NCI-H2029 treated with DMSO at 0.1 percent for 48 hours (cell line): Measurements from ENCODE around the gene GNAQ.

Experiments
- DNase-seq: peaks from one replicate; lab custom pipeline; 2025; lab: John Stamatoyannopoulos, UW

GNAQ gene

DNA sequence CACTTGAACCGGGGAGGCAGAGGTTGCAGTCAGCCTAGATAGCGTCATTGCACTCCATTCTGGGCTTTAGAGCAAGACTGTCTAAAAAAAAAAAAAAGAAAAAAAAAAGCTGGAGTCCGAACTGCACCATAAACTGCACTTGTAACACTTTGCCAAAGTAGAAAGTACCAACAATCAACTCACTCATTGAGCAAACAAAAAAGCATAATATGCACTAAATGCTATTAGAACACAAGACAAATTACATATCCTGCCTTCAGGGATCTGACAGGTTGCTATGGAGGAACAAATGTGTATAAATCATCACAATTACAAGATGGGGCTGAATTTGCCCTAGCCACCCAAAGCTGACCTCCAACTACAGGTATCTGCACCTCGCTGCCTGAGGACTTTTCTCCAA is 27.9 kb downstream of the GNAQ start:
- DNase-seq: no peak

DNA sequence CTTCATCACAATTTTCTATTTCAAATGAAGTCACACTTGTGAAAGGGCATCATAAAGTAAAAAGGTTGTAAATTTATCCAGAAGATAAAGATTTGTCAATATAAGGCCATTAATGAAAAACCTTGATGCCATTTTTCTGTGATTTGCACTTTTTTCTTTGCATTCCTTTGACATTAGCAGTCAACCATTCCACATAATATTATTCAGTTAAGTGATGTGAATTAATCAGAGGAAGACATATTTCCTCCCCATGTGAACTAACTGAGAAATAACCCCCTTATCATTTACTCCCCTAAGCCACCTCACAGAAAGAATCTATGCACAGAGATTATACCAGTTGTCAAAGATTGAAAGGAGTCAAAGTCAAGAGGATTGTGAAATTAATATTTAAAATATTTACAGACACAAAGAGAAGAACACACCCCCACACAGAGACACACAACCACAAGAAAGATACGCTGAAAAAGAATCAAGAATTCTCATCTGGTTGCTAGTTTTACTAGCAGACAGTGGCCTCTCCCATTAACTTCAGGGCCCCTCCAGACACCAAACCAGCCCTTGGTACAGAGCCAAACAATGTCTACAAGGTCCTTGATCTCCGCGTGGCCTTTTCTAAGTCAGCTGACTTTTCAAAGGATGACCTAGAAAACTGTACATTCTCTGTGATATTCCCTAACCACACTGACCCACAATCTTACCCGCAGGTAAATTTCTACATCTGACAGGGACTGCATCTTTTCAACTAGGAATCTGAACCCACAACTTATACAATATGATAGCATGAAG is 29.5 kb downstream of the GNAQ start:
- DNase-seq: no peak

DNA sequence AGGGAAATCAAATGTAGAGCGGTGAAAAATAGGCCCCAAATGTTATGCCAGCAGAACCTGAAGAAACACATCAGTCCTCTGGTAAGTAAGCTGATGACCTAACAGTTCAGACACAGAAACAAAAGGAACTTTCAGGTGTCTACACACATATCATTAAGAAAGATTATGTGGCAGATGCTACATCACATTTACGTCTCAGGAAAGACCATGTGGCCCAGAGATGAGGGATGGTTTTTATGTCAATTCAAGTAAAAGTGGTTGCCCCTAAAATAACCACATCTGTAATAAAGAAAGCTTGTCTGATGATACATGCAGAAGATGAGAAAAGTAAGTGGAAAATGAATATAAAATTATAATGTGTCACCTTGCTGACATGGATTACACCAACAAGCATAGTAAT is 31.4 kb downstream of the GNAQ start:
- no peak for DNase-seq

DNA sequence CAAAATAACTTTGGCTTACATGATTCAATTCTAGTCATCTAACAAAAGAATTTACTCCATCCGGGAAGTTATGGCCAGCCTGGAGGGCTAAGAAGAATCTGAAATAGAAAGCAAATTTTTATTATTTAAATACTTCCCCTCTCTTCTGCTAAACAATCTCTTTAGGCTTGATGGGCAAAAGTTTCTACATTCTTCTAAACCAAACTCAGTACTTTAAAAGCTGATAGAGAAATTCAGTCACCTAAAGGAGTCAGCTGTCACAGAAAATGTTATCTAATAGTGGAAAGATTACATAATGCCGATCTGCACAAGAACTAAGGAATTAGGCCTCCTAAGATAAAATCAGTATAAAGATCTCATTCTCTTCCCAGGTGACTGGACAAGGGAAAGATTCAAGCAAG is 32.4 kb downstream of the GNAQ start:
- no peak for DNase-seq

DNA sequence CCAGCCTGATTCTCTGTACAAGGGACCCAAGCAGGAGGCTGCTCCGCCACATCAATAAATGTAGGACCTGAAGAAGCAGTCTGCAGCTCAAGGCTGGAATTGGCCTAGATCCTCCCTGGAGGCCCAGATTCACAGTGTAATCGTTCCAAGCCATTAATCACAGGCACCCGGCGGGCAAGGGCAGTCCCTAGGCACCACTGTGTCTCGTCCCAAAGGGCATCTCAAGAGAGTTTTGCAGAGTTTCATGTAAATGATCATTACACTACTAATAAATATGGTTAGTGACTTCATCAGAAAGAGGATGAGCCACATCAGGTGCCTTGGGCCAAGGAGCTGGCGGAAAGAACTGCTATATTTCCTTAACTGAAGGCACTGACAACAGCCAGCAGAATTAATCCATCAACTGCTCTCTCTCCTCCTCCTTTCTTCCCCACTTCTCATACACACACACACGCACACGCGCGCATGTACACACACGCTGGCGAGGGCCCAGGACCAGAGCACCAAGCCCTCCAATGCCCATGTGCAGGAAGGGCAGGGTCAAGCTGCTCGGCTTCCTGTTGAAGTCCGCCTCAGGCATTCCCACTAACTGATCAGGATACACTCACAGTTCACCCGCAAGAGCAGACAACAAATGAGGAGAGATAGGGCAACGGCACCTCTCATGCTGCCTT is 33.9 kb downstream of the GNAQ start:
- no peak for DNase-seq

DNA sequence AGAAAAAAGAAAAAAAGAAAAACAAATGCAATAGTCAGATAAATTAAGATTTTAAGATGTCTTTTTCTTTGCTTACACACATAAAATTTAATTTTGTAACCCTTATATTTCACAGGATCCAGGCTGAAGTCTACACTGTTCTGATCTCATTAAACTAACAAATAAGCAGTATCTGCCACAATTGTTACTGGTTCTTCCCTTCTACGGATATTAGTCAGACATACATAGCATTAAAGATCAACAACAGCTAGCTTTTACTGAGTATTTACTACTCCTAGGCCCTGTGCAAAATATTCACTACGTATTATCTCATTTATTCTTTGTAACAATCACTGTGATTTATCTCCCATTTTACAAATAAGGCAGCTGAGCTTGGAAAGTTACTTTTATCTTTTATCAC is 34.9 kb downstream of the GNAQ start:
- no peak for DNase-seq

DNA sequence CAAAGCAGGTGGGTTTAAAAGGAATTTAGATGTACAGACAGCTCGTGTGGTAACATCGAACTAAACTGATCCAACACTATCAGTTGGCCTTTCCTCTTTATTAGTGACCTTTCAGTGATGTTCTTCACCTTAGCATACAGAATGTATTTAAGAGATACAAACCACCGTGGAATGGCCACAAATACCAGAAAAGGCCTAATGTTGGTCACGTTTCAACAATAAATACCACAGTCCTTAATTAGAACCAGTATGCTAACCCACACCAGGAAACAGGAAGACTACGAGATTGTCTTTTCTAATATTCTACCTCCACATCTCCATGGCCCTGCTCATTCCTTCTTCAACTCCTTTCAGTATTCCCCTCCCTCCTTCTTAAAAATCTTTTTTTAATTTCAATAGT is 40.4 kb downstream of the GNAQ start:
- DNase-seq: no peak

DNA sequence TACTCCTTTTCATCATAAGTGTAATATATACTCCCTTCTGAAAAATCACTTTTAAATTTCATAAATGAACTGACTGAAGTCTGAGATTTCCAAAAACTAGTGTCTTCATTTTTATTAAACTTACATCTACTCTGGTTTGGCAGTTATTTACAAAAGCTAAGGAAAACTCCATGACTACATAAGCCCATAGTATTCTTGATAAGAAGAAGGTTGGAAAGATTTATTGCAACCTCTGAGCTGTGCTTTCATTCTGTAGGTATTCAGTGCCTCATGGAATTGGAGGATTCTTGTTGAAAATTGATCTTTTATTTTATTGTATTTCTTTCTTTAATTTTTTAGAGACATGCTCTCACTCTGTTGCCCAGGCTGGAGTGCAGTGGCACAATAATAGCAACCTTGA is 41.7 kb downstream of the GNAQ start:
- no peak for DNase-seq

DNA sequence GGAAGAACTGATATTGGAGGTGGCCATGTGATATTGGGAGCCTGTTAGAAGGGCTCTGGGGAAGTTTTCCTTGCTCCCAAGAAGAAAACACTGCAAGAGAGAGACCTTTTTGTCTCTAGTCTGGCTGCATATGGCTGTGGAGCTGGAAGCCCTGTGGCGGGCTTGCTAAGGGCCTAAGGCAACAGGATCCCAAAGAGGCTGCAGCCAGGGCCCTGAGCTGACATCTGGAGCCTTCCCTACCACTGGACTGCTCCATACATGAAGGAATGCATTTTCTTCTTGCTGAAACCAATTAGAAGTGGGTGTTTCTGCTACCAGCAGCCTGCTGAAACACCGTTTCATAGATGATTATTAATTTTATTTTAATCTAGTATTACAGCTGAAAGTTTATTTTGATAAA is 42.2 kb downstream of the GNAQ start:
- DNase-seq: no peak

DNA sequence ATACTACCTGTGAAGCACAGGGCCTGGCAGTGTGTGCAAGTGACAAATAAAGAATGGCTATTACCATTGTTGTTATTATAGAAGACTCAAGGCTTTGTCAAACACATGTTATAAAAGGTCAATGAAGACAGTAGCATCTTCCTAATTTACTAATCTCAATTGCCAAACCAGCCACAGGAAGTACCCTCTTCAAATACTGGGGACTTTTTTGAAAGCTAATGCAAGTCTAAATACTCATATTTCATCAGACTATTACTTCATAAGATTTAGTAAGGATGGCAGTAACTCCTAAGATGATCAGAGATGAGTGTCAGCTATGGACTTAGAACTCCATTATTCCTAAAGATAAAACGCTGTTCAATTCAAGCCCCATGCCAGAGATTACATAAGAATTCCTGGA is 43.0 kb downstream of the GNAQ start:
- DNase-seq: no peak

DNA sequence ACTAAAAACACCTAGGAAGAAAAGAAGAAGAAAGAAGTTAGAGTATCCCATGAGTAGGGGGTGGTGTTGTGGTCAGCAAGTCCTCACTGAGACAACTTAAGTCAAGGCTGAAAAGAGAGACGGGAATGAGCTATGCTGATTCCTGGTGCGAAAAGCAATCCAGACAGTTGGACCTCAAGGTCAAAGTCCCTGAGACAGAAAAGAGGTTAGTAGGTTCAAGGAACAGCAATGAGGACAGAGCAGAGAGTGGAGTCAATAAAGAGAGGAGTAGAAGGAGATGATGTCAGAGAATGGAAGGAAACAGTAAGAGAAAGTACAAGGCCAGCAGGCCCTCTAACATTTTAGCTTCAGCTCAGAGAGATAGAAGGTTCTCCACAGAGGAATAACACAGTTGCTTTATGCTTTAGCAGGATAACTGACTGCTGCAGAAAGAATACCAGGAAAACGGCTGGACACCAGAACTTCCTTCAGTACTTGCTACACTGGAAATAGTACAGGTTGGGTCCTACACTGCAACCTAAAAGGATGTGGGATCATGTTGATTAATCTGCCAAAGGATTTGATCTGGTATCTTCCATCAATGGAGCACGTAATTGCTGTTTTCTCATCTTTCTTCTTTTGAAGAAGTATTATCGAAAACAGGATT is 43.6 kb downstream of the GNAQ start:
- no peak for DNase-seq

DNA sequence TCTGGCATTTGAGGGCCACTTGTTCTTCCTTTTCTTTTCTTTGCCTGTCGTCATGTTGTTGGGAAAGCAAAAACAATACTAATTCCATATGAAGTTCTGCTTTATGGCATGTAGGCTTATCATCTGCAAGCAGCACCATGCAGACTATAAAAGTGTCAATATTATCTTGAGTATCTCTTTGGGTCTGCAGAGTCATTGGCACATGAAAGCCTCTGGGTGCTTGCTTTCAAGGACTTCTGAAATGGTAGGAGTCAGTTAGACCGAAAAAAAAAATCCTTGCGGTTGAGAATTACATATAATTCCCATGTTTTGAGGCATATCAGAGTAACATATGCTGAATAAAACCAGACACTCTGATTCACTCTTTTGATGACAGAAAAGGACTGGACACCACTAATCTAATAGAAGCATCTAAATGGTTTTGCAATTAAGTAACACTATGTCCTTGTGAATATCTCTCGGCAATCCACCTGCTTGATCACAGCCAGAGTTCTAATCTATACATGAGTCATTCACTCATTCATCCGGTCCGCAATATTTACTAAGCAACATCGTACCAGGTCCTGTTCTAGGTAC is 44.4 kb downstream of the GNAQ start:
- DNase-seq: no peak

DNA sequence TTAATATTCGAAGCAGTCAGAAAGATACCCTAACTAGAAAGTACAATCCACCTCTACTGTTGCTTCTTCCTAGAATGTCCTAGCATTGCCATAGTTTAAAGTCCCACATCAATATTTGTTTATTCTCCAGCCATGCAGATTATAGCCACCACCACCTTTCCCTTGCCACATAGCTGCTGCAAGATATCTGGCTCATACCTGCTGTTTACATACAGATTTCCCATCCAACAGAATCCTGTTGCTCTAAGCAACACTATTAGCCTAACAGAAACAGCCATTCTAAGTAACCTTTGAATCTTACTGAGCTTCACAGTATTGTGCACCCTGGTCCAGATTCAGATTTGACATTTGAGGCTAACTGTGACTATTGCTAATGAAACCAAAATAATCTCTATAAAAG is 45.6 kb downstream of the GNAQ start:
- DNase-seq: no peak

DNA sequence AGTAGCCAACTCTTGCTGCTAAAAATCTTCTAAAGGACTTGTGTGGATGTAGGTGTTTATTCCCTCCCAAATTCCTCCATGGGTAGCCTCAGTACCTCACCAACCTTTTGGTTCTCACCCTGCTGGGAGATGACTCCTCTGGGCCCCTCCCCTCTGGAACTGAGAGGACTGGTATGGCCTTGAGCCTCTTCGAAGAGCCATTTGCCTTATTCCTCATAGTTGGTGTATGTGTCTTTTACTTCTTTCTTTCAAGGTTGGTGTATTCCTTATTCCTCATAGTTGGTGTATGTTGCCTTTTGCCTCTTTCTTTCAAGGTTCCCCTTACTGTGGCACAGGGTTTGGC is 48.3 kb downstream of the GNAQ start:
- DNase-seq: no peak

DNA sequence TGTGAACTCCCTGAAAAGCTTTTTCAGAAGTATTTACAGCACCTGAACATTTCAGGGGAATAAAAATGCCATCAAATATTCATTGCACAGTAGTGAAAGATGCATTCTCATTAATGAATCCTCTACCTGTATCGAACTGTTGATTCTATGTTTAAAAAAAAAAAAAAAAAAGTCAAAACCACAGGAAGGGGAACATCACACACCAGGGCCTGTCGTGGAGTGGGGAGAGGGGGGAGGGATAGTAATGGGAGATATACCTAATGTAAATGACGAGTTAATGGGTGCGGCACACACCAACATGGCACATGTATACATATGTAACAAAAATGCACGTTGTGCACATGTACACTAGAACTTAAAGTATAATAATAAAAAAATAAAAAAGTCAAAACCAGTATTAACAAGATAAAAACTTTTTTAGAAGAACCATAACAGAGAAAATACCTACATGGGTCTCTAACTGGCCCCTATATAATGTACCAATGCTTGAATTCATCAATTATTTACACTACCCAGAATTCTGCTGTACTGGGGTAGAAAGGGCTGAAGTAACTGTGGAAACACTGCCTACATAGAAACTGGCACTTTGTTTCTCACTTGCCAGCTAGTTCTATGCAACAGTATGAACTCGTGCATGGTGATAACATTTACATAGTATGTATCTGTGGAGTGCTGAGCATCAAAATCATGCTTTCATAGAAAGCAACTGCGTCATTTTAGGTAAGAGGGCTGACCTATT is 48.9 kb downstream of the GNAQ start:
- DNase-seq: no peak

DNA sequence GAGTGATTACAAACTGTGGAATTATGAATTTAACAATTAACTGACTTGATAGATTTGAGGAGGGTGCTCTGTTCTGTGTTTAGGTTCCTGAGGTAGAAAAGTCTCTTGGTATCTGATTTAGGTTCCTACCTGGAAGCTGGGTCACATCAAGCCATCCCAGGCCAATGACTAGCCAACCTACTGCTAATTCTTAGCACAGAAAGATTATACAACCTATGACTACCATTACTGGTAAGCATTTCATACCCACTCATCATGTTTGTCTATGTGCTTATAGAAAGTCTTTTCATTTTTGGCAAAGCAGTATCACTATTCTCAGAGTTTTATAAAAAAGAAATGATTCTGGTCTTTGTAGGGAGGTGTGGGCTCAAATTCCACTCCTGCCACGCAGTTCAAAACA is 49.7 kb downstream of the GNAQ start:
- no peak for DNase-seq

DNA sequence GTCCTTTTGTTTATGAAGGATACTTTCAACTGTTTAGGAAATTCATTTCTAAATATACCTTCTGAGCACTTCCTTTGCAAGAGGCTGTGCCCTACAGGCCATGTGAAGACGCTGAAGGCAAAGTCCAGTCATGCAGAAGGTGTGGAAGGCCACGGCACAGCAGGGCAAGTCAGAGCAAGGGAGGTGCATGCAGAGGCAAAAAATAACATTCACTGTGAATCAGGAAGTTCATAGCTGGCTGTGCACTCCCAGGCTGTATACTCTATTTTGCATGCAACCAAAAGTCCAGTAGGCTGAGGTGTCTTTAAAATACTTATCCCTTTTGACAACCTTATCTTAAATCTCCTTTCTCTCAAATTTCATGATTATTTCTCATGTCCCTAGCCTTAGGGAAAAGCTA is 50.3 kb downstream of the GNAQ start:
- DNase-seq: no peak

DNA sequence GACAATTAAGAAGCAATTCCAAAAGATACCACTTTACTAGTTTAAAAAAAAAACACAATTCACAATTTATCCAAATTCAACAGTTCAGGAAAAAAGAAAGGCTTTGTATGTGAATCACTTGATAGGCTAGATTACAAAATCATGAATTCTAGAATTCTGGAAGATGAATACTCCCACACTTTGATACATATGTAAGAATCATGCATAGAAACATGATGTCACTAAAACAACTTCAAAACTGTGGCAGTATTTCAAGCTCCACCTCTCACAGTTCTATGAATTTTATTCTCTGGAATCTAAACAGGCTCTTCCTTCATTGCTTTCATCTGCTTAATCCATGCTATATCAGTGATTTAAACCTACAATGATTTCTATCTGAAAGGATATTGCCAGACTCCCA is 51.0 kb downstream of the GNAQ start:
- DNase-seq: no peak

DNA sequence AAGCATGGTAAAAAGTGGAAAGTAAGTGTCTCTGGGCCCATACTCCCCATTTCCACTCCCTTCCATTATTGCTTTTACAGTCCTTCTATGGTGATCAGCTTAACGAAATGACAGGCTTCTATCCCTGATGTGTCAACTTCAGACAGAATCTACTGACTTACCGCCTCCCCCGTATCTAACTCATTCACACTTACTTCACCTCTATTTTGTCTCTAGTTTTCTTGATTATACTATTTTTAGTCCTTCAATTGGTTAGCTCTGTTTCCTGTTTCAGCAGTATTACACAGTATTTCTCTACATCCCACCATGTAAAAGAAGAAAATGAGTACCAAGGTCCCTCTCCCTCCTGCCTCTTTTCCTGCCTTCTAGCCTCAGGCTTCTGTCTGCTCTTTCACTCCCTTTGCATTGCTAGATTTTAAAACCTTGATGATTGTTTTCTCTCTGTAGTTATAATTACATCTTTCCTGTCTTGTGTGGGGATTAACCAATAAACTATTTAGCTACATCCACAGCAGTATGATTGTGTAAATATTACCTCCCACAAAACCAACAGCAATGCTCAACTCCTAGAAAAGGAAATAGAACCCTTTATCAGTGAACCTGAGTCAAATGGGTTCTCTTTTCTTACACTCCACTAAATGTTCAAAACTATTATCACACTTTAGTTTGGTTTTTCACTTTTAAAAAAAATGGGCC is 53.4 kb downstream of the GNAQ start:
- no peak for DNase-seq

DNA sequence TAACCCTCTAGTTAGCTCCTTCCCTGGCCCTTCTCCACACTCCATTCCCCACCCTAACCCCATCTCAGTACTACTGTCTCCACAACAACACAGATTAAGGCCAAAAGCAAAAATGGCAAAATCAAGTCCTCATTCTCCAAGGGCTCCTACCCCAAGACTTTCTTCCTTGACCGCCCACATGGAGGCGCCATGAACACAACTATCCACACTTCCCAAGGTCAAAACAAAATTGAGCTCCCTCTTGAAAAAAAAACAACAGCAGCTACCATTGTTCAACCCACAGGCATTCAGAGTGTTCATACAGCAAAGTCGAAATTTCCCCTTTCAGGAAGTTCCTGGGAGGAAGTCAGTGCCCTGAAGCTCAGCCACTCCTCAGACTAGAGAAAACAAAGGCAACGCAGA is 54.4 kb downstream of the GNAQ start:
- no peak for DNase-seq

DNA sequence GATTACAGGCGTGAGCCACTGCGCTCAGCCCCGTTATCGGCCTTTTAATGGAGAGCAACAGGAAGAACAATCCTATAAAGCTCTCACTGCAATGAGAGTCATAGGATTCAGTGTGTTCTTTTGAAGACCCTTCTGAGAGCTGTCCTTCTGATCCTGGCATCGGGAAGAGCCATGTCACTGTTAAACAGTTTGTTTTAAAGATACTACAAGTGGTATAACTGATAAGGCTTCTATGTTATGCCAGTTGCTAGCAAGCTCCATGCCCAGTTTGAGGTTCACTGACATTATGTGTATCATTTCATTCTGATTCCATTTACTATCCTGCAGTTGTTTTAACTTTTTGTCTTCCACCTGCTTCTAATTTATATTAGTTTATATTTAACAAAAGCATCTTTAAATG is 55.8 kb downstream of the GNAQ start:
- DNase-seq: no peak

DNA sequence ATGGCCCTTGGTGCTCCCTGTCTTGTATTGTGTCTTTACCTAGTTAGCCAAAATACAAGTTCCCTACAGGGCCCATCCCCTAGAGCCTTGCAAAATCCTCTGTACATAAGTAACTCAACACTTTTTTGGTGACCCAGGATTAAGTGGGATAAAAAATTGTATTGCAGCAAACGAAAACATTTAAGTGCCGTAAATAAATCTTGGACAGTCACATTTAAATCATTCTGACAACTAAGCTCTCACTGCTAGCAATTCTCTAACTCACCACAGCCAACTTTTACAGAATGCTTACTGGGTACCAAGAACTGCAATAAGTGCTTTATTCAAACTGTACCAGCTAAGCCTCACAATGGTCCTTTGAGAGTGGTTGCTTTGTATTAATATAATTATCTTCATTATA is 56.6 kb downstream of the GNAQ start:
- no peak for DNase-seq
